ENCODE measurements around the gene MEF2C. TPM values are rescaled to one million over a fixed set of nuclear protein-coding genes. Genes with fewer than 3 reads are reported as not detected.

MEF2C gene
- total and polyA plus RNA-seq, 2 experiments from 2014 or later: 3.2 to 3.4 TPM

GRCh38 chr5:88691230-88691582 lies 191.8 kb downstream of the MEF2C start:
- no peak overlapping the region for H3K27ac ChIP-seq
- peak overlapping the region; percentile 67 for H3K4me2 ChIP-seq (ENCODE audit: unreplicated experiment)
- no peak for TF ChIP-seq EZH2 (IDR thresholded peaks at IDR 0.05; ENCODE audit: insufficient read depth, poor library complexity, severe bottlenecking)
- TF ChIP-seq EZH2phosphoT487 (IDR thresholded peaks at IDR 0.05; ENCODE audit: insufficient read depth, low read depth): no peak
- H4K20me1 ChIP-seq (ENCODE audit: insufficient read depth): no peaks in the 10 kb centered on the region
- H3K27me3 ChIP-seq (replicated peaks; ENCODE audit: insufficient read depth): peaks cover 95% of the 10 kb centered on the region
- H3K9me2 ChIP-seq (ENCODE audit: insufficient read depth): no peaks in the 10 kb centered on the region
- H3F3A ChIP-seq (ENCODE audit: insufficient read depth): no peaks in the 10 kb centered on the region
- no peaks in the 10 kb centered on the region for H3K36me3 ChIP-seq (ENCODE audit: low read depth)
- peak overlapping the region; percentile 67 for H3K4me3 ChIP-seq
- peaks cover 12% of the 10 kb centered on the region; the same call in 1 of the 2 replicates for H3K4me1 ChIP-seq (ENCODE audit: insufficient read depth)
- H2AFZ ChIP-seq: peak overlapping the region; percentile 41
- DNase-seq: no peak
- in situ Hi-C loops (cut with MboI): loop anchor here (25.0 kb wide), 1 partner anchor 554 kb away; no protein-coding TSS in a partner anchor
- WGBS, 2 experiments (ENCODE audit: low coverage in 1 of 2, low lambda C conversion rate in 2 of 2, missing lambda C conversion rate in 2 of 2): 8 to 10% methylated on average over 11 of the region's 11 CpGs
- no peaks in the 10 kb centered on the region for H3K79me2 ChIP-seq (ENCODE audit: insufficient read depth)
- no peaks in the 10 kb centered on the region for H3K9me3 ChIP-seq (ENCODE audit: low read depth)
- H3K9ac ChIP-seq: no peak overlapping the region

- no peak overlapping the region for H3K9ac ChIP-seq
- in situ Hi-C loops (cut with MboI): loop anchor here (25.0 kb wide), 1 partner anchor 553 kb away; no protein-coding TSS in a partner anchor
- no peaks in the 10 kb centered on the region for H3K9me2 ChIP-seq (ENCODE audit: insufficient read depth)
- peaks cover 12% of the 10 kb centered on the region; the same call in 1 of the 2 replicates for H3K4me1 ChIP-seq (ENCODE audit: insufficient read depth)
- H3K27me3 ChIP-seq (replicated peaks; ENCODE audit: insufficient read depth): peaks cover 95% of the 10 kb centered on the region
- H4K20me1 ChIP-seq (ENCODE audit: insufficient read depth): no peaks in the 10 kb centered on the region
- peak overlapping the region; percentile 41 for H2AFZ ChIP-seq
- 0 out of 2 replicates have a peak, but pooled peaks have one; percentile 31 for TF ChIP-seq EZH2phosphoT487 (IDR thresholded peaks at IDR 0.05; ENCODE audit: insufficient read depth, low read depth)
- peak; percentile 23 for TF ChIP-seq EZH2 (IDR thresholded peaks at IDR 0.05; ENCODE audit: insufficient read depth, poor library complexity, severe bottlenecking)
- H3K9me3 ChIP-seq (ENCODE audit: low read depth): no peaks in the 10 kb centered on the region
- H3K79me2 ChIP-seq (ENCODE audit: insufficient read depth): no peaks in the 10 kb centered on the region
- peak overlapping the region; percentile 67 for H3K4me2 ChIP-seq (ENCODE audit: unreplicated experiment)
- H3K36me3 ChIP-seq (ENCODE audit: low read depth): no peaks in the 10 kb centered on the region
- 3 to 4% methylated on average over 47 of the region's 47 CpGs for WGBS, 2 experiments (ENCODE audit: low coverage in 1 of 2, low lambda C conversion rate in 2 of 2, missing lambda C conversion rate in 2 of 2)
- H3F3A ChIP-seq (ENCODE audit: insufficient read depth): no peaks in the 10 kb centered on the region
- no peak overlapping the region for H3K27ac ChIP-seq
- DNase-seq: peak; percentile 84
- peak overlapping the region; percentile 67 for H3K4me3 ChIP-seq
Measured at GRCh38 chr5:88690409-88691229, 192.4 kb downstream of the MEF2C start.

- Histone ChIP-seq H3K9me3 (ENCODE audit: low read depth) (no peaks in the 10 kb centered on the region), H3K27ac (no peak overlapping the region), H3K4me2 (ENCODE audit: unreplicated experiment) (no peak overlapping the region), H3K79me2 (ENCODE audit: insufficient read depth) (no peaks in the 10 kb centered on the region), H3K9ac (no peak overlapping the region), H3K9me2 (ENCODE audit: insufficient read depth) (no peaks in the 10 kb centered on the region), H3K4me3 (no peak overlapping the region), H4K20me1 (ENCODE audit: insufficient read depth) (no peaks in the 10 kb centered on the region), H3K27me3 (replicated peaks; ENCODE audit: insufficient read depth) (peaks cover 97% of the 10 kb centered on the region), H3K36me3 (ENCODE audit: low read depth) (no peaks in the 10 kb centered on the region), H2AFZ (no peak overlapping the region), H3K4me1 (ENCODE audit: insufficient read depth) (peaks cover 12% of the 10 kb centered on the region; the same call in 1 of the 2 replicates), H3F3A (ENCODE audit: insufficient read depth) (no peaks in the 10 kb centered on the region)
- peak; percentile 44 for DNase-seq
- 13% methylated on average over 34 to 38 of the region's 38 CpGs for WGBS, 2 experiments (ENCODE audit: low coverage in 1 of 2, low lambda C conversion rate in 2 of 2, missing lambda C conversion rate in 2 of 2)
- no peak for TF ChIP-seq EZH2phosphoT487 (IDR thresholded peaks at IDR 0.05; ENCODE audit: insufficient read depth, low read depth)
- peak; percentile 33 for TF ChIP-seq EZH2 (IDR thresholded peaks at IDR 0.05; ENCODE audit: insufficient read depth, poor library complexity, severe bottlenecking)
- in situ Hi-C loops (cut with MboI): loop anchor here (10.0 to 25.0 kb wide), 2 partner anchors 553 to 915 kb away; no protein-coding TSS in a partner anchor
Measured at GRCh38 chr5:88689668-88690408, 193.1 kb downstream of the MEF2C start.

GRCh38 chr5:88688984-88689667 lies 193.9 kb downstream of the MEF2C start:
- H3K4me3 ChIP-seq: no peak overlapping the region
- no peaks in the 10 kb centered on the region for H3F3A ChIP-seq (ENCODE audit: insufficient read depth)
- in situ Hi-C loops (cut with MboI): loop anchor here (10.0 to 25.0 kb wide), 2 partner anchors 552 to 914 kb away; no protein-coding TSS in a partner anchor
- H3K4me1 ChIP-seq (ENCODE audit: insufficient read depth): peaks cover 12% of the 10 kb centered on the region; the same call in 1 of the 2 replicates
- DNase-seq: no peak
- H3K79me2 ChIP-seq (ENCODE audit: insufficient read depth): no peaks in the 10 kb centered on the region
- H2AFZ ChIP-seq: no peak overlapping the region
- no peaks in the 10 kb centered on the region for H3K9me2 ChIP-seq (ENCODE audit: insufficient read depth)
- no peak overlapping the region for H3K9ac ChIP-seq
- H4K20me1 ChIP-seq (ENCODE audit: insufficient read depth): no peaks in the 10 kb centered on the region
- H3K27ac ChIP-seq: no peak overlapping the region
- H3K36me3 ChIP-seq (ENCODE audit: low read depth): no peaks in the 10 kb centered on the region
- no peaks in the 10 kb centered on the region for H3K9me3 ChIP-seq (ENCODE audit: low read depth)
- H3K4me2 ChIP-seq (ENCODE audit: unreplicated experiment): no peak overlapping the region
- peaks cover 96% of the 10 kb centered on the region for H3K27me3 ChIP-seq (replicated peaks; ENCODE audit: insufficient read depth)
- 4 to 5% methylated on average over 23 to 27 of the region's 27 CpGs for WGBS, 2 experiments (ENCODE audit: low coverage in 1 of 2, low lambda C conversion rate in 2 of 2, missing lambda C conversion rate in 2 of 2)
- peak; percentile 60; the same call in 1 of the 2 replicates for TF ChIP-seq EZH2phosphoT487 (IDR thresholded peaks at IDR 0.05; ENCODE audit: insufficient read depth, low read depth)
- TF ChIP-seq EZH2 (IDR thresholded peaks at IDR 0.05; ENCODE audit: insufficient read depth, poor library complexity, severe bottlenecking): no peak

All from GM23248 (cell line).